HepG2 (cell line): Measurements from ENCODE around the gene TRMT2A. TPM values are rescaled to one million over a fixed set of nuclear protein-coding genes. Genes with fewer than 3 reads are reported as not detected.

Source experiments
- AGO1 ChIP-seq: fragments of 200-400 bp; formaldehyde crosslinking; IDR thresholded peaks from 2 replicates; pipeline ENCODE4 v1.6.1; 2017; ENCODE audit warnings: mild to moderate bottlenecking, low read depth, low read length, moderate library complexity; ENCODE audit not compliant: poor library complexity, severe bottlenecking
- CCDC6 ChIP-seq: sonication (generic); formaldehyde crosslinking; IDR thresholded peaks from 2 replicates; pipeline ENCODE4 v1.8.1; 2022; ENCODE audit warnings: mild to moderate bottlenecking, missing genetic modification reagents, moderate library complexity
- HNRNPH1 ChIP-seq: fragments of 200-400 bp; formaldehyde crosslinking; optimal IDR thresholded peaks from 2 replicates; pipeline ENCODE3; 2017; ENCODE audit warnings: mild to moderate bottlenecking, low read depth, low read length
- MEIS1 ChIP-seq: sonication (generic); formaldehyde crosslinking; IDR thresholded peaks from 2 replicates; pipeline ENCODE4 v1.9.0; 2021; ENCODE audit warnings: mild to moderate bottlenecking, missing genetic modification reagents, moderate library complexity, borderline replicate concordance
- RXRB ChIP-seq: IDR thresholded peaks from 2 replicates; pipeline ENCODE4 v1.6.1; 2016; ENCODE audit warnings: borderline replicate concordance, missing genetic modification reagents, missing compliant biosample characterization
- THYN1 ChIP-seq: sonication (generic); formaldehyde crosslinking; IDR thresholded peaks from 2 replicates; pipeline ENCODE4 v1.8.1; 2023; ENCODE audit warnings: low read depth, mild to moderate bottlenecking, moderate library complexity, missing genetic modification reagents, borderline replicate concordance
- ZMYM4 ChIP-seq: sonication (generic); formaldehyde crosslinking; IDR thresholded peaks from 2 replicates; pipeline ENCODE4 v1.8.1; 2023; ENCODE audit warnings: mild to moderate bottlenecking, missing genetic modification reagents
- ZNF124 ChIP-seq: sonication (generic); formaldehyde crosslinking; IDR thresholded peaks from 2 replicates; pipeline ENCODE4 v1.4.0; 2020; ENCODE audit warnings: missing genetic modification reagents
- ZNF569 ChIP-seq: sonication (generic); formaldehyde crosslinking; IDR thresholded peaks from 2 replicates; pipeline ENCODE4 v1.5.0; 2020; ENCODE audit warnings: mild to moderate bottlenecking, missing genetic modification reagents, moderate library complexity, borderline replicate concordance
- ZNF891 ChIP-seq: sonication (generic); formaldehyde crosslinking; IDR thresholded peaks from 2 replicates; pipeline ENCODE4 v1.5.0; 2020; ENCODE audit warnings: mild to moderate bottlenecking, missing genetic modification reagents
- polyA plus RNA-seq, 8 experiments: library from polyadenylated mRNA; depleted of rRNA in 3 of 8; stranded (reverse) in 7 of 8; unstranded in 1 of 8; fragments of >200 nt; fragmentation: Illumina TruSeq in 4 of 8; extraction: Trizol in 4 of 8; gene quantifications; 2 replicates each; pipeline versions ENCODE4 v1.2.1 to v1.2.3, GENCODE V29; 2011 to 2016; ENCODE audit warnings: low read depth in 4 of 8, missing spikeins in 1 of 8, mixed read lengths in 1 of 8; ENCODE audit not compliant: insufficient read depth in 1 of 8
- total RNA-seq, 5 experiments: library from RNA; depleted of rRNA; stranded (reverse); fragments of >200 nt; fragmentation: Illumina TruSeq; extraction: Trizol; gene quantifications; 2 replicates each; pipeline ENCODE4 v1.2.3, GENCODE V29; 2016; ENCODE audit warnings: low read depth in 1 of 5
- TF ChIP-seq, protein P1 (sequence below): sonication (generic); formaldehyde crosslinking; IDR thresholded peaks from 2 replicates; pipeline ENCODE4 v1.9.0; 2021; ENCODE audit warnings: mild to moderate bottlenecking, missing genetic modification reagents
- TF ChIP-seq, protein P2 (sequence below): sonication (generic); formaldehyde crosslinking; IDR thresholded peaks from 2 replicates; pipeline ENCODE4 v1.5.0; 2020; ENCODE audit warnings: missing genetic modification reagents
- TF ChIP-seq, protein P3 (sequence below): sonication (generic); formaldehyde crosslinking; IDR thresholded peaks from 2 replicates; pipeline ENCODE4 v1.5.0; 2020; ENCODE audit warnings: missing genetic modification reagents, mild to moderate bottlenecking, borderline replicate concordance
- TF ChIP-seq, protein P4 (sequence below): sonication (generic); formaldehyde crosslinking; IDR thresholded peaks from 2 replicates; pipeline ENCODE4 v1.4.0; 2020; ENCODE audit warnings: mild to moderate bottlenecking, missing genetic modification reagents
- TF ChIP-seq, protein P5 (sequence below): sonication (generic); formaldehyde crosslinking; IDR thresholded peaks from 2 replicates; pipeline ENCODE4 v1.4.0; 2020; ENCODE audit warnings: missing genetic modification reagents, borderline replicate concordance
- TF ChIP-seq, protein P6 (sequence below): sonication (generic); formaldehyde crosslinking; IDR thresholded peaks from 2 replicates; pipeline ENCODE4 v1.4.0; 2020; ENCODE audit warnings: mild to moderate bottlenecking, missing genetic modification reagents

Gene TRMT2A
- total and polyA plus RNA-seq, 2 of the 13 experiments (the other 11 are each of a cell fraction or from before 2014, with no cell fraction given) = 24.0 to 30.3 TPM

DNA sequence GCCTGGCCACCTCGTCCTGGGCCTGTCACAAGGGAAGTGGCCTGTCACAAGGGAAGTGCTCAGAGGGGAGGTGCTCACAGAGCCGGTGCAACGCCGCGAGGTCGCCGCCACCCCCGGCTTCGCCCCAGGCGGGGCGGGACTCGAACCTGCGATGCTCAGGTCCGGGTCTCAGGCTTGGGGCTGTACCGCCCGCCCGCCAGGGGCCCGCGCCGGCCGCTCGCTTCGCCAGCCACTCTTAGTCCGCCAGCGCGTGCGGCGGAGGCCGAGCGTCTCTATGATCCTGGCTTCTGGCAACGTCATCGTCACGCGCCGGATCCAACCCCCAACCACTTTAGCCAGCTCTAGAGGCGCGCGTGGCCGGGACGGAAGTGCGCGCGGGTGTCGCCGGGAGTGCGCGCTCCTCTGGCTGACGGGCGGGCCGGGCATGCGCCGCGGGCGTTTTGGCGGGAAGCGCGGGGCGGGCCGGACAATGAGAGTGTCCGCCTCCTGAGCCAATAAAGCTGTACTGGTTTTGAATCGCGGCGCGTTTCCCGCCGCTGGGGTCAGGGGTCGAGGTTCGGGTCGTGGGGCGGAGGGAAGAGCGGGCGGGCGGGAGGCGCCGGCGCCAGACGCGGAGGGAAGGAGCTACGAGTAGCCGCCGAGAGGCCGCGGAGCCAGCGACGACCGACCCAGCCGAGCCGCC is at the start of gene TRMT2A (continued):
- TF ChIP-seq, protein P1, sequence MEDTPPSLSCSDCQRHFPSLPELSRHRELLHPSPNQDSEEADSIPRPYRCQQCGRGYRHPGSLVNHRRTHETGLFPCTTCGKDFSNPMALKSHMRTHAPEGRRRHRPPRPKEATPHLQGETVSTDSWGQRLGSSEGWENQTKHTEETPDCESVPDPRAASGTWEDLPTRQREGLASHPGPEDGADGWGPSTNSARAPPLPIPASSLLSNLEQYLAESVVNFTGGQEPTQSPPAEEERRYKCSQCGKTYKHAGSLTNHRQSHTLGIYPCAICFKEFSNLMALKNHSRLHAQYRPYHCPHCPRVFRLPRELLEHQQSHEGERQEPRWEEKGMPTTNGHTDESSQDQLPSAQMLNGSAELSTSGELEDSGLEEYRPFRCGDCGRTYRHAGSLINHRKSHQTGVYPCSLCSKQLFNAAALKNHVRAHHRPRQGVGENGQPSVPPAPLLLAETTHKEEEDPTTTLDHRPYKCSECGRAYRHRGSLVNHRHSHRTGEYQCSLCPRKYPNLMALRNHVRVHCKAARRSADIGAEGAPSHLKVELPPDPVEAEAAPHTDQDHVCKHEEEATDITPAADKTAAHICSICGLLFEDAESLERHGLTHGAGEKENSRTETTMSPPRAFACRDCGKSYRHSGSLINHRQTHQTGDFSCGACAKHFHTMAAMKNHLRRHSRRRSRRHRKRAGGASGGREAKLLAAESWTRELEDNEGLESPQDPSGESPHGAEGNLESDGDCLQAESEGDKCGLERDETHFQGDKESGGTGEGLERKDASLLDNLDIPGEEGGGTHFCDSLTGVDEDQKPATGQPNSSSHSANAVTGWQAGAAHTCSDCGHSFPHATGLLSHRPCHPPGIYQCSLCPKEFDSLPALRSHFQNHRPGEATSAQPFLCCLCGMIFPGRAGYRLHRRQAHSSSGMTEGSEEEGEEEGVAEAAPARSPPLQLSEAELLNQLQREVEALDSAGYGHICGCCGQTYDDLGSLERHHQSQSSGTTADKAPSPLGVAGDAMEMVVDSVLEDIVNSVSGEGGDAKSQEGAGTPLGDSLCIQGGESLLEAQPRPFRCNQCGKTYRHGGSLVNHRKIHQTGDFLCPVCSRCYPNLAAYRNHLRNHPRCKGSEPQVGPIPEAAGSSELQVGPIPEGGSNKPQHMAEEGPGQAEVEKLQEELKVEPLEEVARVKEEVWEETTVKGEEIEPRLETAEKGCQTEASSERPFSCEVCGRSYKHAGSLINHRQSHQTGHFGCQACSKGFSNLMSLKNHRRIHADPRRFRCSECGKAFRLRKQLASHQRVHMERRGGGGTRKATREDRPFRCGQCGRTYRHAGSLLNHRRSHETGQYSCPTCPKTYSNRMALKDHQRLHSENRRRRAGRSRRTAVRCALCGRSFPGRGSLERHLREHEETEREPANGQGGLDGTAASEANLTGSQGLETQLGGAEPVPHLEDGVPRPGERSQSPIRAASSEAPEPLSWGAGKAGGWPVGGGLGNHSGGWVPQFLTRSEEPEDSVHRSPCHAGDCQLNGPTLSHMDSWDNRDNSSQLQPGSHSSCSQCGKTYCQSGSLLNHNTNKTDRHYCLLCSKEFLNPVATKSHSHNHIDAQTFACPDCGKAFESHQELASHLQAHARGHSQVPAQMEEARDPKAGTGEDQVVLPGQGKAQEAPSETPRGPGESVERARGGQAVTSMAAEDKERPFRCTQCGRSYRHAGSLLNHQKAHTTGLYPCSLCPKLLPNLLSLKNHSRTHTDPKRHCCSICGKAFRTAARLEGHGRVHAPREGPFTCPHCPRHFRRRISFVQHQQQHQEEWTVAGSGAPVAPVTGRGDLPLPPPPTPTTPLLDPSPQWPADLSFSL (CRISPR knock-in tag) = no peak
- TF ChIP-seq HNRNPH1 (no peak), THYN1 (CRISPR knock-in tag) (no peak), AGO1 (no peak), ZNF569 (CRISPR knock-in tag) (no peak), RXRB (CRISPR knock-in tag) (peak; percentile 47; the same call in 1 of the 2 replicates), MEIS1 (CRISPR knock-in tag) (no peak), ZNF124 (CRISPR knock-in tag) (peak; percentile 76), CCDC6 (CRISPR knock-in tag) (no peak; the same call in none of the 2 replicates), ZMYM4 (peak; percentile 65), ZNF891 (CRISPR knock-in tag) (no peak)
- TF ChIP-seq, protein P2, sequence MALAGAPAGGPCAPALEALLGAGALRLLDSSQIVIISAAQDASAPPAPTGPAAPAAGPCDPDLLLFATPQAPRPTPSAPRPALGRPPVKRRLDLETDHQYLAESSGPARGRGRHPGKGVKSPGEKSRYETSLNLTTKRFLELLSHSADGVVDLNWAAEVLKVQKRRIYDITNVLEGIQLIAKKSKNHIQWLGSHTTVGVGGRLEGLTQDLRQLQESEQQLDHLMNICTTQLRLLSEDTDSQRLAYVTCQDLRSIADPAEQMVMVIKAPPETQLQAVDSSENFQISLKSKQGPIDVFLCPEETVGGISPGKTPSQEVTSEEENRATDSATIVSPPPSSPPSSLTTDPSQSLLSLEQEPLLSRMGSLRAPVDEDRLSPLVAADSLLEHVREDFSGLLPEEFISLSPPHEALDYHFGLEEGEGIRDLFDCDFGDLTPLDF (CRISPR knock-in tag) = peak; percentile 100
- TF ChIP-seq, protein P3, sequence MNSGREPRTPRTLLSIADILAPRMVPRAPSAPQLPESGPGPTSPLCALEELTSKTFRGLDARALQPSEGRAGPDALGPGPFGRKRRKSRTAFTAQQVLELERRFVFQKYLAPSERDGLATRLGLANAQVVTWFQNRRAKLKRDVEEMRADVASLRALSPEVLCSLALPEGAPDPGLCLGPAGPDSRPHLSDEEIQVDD (CRISPR knock-in tag) = no peak
- TF ChIP-seq, protein P4, sequence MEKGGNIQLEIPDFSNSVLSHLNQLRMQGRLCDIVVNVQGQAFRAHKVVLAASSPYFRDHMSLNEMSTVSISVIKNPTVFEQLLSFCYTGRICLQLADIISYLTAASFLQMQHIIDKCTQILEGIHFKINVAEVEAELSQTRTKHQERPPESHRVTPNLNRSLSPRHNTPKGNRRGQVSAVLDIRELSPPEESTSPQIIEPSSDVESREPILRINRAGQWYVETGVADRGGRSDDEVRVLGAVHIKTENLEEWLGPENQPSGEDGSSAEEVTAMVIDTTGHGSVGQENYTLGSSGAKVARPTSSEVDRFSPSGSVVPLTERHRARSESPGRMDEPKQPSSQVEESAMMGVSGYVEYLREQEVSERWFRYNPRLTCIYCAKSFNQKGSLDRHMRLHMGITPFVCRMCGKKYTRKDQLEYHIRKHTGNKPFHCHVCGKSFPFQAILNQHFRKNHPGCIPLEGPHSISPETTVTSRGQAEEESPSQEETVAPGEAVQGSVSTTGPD (CRISPR knock-in tag) = no peak
- TF ChIP-seq, protein P5, sequence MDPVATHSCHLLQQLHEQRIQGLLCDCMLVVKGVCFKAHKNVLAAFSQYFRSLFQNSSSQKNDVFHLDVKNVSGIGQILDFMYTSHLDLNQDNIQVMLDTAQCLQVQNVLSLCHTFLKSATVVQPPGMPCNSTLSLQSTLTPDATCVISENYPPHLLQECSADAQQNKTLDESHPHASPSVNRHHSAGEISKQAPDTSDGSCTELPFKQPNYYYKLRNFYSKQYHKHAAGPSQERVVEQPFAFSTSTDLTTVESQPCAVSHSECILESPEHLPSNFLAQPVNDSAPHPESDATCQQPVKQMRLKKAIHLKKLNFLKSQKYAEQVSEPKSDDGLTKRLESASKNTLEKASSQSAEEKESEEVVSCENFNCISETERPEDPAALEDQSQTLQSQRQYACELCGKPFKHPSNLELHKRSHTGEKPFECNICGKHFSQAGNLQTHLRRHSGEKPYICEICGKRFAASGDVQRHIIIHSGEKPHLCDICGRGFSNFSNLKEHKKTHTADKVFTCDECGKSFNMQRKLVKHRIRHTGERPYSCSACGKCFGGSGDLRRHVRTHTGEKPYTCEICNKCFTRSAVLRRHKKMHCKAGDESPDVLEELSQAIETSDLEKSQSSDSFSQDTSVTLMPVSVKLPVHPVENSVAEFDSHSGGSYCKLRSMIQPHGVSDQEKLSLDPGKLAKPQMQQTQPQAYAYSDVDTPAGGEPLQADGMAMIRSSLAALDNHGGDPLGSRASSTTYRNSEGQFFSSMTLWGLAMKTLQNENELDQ (CRISPR knock-in tag) = no peak
- TF ChIP-seq, protein P6, sequence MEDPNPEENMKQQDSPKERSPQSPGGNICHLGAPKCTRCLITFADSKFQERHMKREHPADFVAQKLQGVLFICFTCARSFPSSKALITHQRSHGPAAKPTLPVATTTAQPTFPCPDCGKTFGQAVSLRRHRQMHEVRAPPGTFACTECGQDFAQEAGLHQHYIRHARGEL (CRISPR knock-in tag) = no peak
